Hematopoietic multipotent progenitor cell treated with erythropoietin and hydrocortisone succinate and interleukin-3 and kit ligand, for 17 days (in vitro differentiated cells): ENCODE measurements around the gene ZNF582.
A peak's percentile ranks its signal among the peaks of the same experiment; 100 is the strongest.
"Not testable (repeated sequence)": the region's sequence is repeated elsewhere in the genome, so short reads cannot be mapped to it uniquely, and the experiment has no call there.

Experiments
- DNase-seq: peaks from one replicate; pipeline ENCODE4 v3.0.0-alpha.2; 2015; ENCODE audit warnings: low spot score

The ZNF582 gene

GRCh38 chr19:56351208-56351607 lies 42.1 kb downstream of the ZNF582 start:
- DNase-seq = no peak

DNA sequence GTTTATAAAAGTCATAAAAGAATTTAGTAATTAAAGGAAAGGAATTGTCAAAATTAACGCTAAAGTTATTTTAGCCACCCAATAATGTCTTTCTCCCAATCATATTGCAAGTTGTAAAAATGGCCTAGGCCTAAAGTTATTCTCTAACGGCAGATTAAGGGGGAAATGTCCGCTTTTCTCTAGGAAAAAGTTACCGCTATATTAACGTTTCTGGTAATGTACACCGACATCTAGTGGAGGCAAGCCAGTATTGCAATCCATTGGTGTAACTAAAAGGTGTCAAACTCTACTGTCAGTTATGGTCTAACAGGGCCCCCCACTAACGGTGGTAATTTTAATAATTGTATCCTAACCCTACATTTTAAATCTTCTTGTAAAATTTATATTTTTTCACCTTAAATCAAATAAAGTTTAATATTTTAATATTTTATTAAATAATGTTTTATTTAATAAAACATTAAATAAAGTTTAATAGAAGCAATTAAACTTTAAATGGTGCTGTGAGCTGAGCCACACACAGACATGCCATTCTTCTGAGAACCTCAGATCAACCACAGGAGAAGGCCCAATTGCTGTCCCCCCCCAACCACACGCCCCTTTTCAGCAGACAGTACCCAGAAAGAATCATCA lies 42.8 kb downstream of the ZNF582 start:
- DNase-seq = peak; percentile 66

DNA sequence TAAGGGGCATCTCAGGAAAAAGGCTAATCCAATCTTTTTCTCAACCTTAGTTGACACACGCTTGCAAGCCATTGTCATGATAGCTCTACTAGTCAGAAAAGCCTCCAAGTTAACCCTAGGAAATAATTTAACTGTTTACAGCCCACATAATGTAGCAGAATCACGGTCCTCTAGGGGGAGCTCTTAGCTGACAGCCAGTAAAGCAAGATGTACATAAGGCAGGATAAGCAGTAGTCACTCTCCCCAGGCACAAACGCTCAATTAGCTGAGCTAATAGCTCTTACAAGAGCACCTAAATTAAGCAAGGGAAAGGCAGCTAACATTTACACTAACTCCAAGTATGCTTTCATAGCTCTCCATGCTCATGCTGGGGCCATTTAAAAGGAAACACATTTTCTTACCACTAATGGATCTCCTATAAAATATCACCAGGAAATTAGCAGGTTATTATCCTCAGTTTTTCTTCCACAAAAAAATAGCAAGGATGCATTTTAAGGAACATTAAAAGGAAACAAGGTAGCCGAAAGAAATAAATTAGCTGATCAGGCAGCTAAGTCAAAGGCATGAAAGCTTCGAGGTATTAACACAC lies 45.0 kb downstream of the ZNF582 start:
- peak; percentile 18 for DNase-seq

- no peak for DNase-seq
Observed at GRCh38 chr19:56347163-56347778, 46.1 kb downstream of the ZNF582 start.

DNA sequence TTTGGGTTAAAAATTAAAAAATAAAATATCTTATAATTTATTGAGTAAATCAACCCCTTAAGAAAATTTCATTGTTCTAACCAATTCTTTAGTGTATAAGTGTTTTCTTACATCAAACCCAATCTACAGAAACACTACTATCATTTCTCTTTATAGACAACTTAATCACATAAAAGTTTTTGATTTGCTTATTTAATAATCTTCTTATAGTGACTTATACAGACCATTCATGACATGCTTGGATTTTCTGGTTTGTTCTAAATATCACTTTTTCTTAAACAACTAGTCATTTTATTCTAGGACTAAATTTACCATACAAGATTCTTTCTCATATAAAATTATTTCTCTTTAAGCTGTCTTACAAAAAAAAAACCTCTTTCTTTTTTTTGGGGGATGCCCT lies 51.4 kb downstream of the ZNF582 start:
- no peak for DNase-seq

DNA sequence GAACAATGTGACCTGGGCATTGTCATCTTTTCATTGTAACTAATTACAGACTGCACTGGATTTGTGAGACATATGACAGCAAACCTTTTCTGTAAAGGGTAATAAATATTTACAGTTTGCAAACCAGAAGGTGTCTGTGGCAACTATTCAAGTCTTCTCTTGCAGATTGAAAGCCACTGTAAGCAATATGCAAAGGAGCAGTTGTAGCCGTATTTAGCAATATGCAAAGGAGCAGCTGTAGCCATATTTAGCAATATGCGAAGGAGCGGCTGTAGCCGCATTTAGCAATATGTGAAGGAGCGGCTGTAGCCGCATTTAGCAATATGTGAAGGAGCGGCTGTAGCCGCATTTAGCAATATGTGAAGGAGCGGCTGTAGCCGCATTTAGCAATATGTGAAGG lies 54.3 kb downstream of the ZNF582 start:
- not testable (repeated sequence) for DNase-seq

DNA sequence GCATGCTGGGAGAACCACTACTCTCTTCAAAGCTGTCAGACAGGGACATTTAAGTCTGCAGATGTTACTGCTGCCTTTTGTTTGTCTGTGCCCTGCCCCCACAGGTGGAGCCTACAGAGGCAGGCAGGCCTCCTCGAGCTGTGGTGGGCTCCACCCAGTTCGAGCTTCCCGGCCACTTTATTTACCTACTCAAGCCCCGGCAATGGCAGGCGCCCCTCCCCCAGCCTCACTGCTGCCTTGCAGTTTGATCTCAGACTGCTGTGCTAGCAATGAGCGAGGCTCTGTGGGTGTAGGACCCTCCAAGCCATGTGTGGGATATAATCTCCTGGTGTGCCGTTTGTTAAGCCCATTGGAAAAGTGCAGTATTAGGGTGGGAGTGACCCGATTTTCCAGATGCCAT lies 56.3 kb downstream of the ZNF582 start:
- not testable (repeated sequence) for DNase-seq

- DNase-seq = not testable (repeated sequence)
Observed at GRCh38 chr19:56335371-56335770, 58.0 kb downstream of the ZNF582 start.

GRCh38 chr19:56333506-56333905 lies 59.8 kb downstream of the ZNF582 start:
- DNase-seq = peak; percentile 85
